SU-DHL-6 (cell line): Measurements from ENCODE around the gene FAM170B.

Experiments
- H2AFZ ChIP-seq: fragments of 200-600 bp; sonication (generic); 2 replicates; pipeline ENCODE4 v1.6.1; 2014; ENCODE audit warnings: low read depth, mild to moderate bottlenecking, moderate library complexity, mixed read lengths, antibody characterized with exemption, low read length; ENCODE audit not compliant: severe bottlenecking
- H3F3A ChIP-seq: fragments of 200-600 bp; shearing (Covaris generic); 2 replicates; pipeline ENCODE4 v1.6.0; 2016; ENCODE audit warnings: antibody characterized with exemption, mild to moderate bottlenecking; ENCODE audit not compliant: insufficient read depth
- H3K27ac ChIP-seq: fragments of 200-600 bp; sonication (generic); 2 replicates; pipeline ENCODE4 v1.5.1; 2016; ENCODE audit warnings: low read depth, mild to moderate bottlenecking, low read length, moderate library complexity, mixed read lengths
- H3K27me3 ChIP-seq: fragments of 200-600 bp; sonication (generic), shearing (Covaris generic); 2 replicates; pipeline ENCODE4 v1.6.0; 2014; ENCODE audit warnings: mild to moderate bottlenecking, low read length
- H3K36me3 ChIP-seq: fragments of 200-600 bp; sonication (generic); 2 replicates; pipeline ENCODE4 v1.6.1; 2014; ENCODE audit warnings: mild to moderate bottlenecking, low read length, mixed read lengths
- H3K4me2 ChIP-seq: fragments of 300-600, 200-600 bp; shearing (Covaris generic), sonication (generic); 2 replicates; pipeline ENCODE4 v1.6.0; 2014; ENCODE audit warnings: low read length, low read depth, mild to moderate bottlenecking; ENCODE audit not compliant: poor library complexity, severe bottlenecking
- H3K4me3 ChIP-seq: fragments of 200-600 bp; sonication (generic); 2 replicates; pipeline ENCODE4 v1.5.1; 2014; ENCODE audit warnings: antibody characterized with exemption, low read length, mild to moderate bottlenecking, mixed read lengths; ENCODE audit not compliant: insufficient read depth, poor library complexity, severe bottlenecking
- H3K79me2 ChIP-seq: fragments of 200-600 bp; sonication (generic); 2 replicates; pipeline ENCODE4 v1.6.1; 2014; ENCODE audit warnings: mild to moderate bottlenecking, low read length, moderate library complexity; ENCODE audit not compliant: insufficient read depth
- H3K9ac ChIP-seq: fragments of 200-600 bp; sonication (generic); 2 replicates; pipeline ENCODE4 v1.7.0; 2014; ENCODE audit warnings: mild to moderate bottlenecking, low read length
- H3K9me2 ChIP-seq: fragments of 200-600 bp; sonication (generic); replicated peaks from 2 replicates; pipeline ENCODE4 v1.6.1; 2014; ENCODE audit warnings: low read length; ENCODE audit not compliant: insufficient read depth
- H3K9me3 ChIP-seq: fragments of 200-600 bp; sonication (generic); 2 replicates; pipeline ENCODE4 v1.6.1; 2014; ENCODE audit warnings: low read length, mixed read lengths; ENCODE audit not compliant: insufficient read depth
- H4K20me1 ChIP-seq: fragments of 200-600 bp; sonication (generic); 2 replicates; pipeline ENCODE4 v1.6.1; 2014; ENCODE audit warnings: low read depth, mild to moderate bottlenecking, antibody characterized with exemption, low read length, moderate library complexity, mixed read lengths
- CTCF ChIP-seq: fragments of 200-600 bp; sonication (generic); IDR thresholded peaks from one replicate; pipeline ENCODE4 v1.5.1; 2017; ENCODE audit warnings: antibody characterized with exemption, mild to moderate bottlenecking, low read length, moderate library complexity; ENCODE audit not compliant: insufficient read depth, poor library complexity, severe bottlenecking
- EZH2phosphoT487 ChIP-seq: fragments of 200-600 bp; sonication (generic), shearing (Covaris generic); conservative IDR thresholded peaks from 2 replicates; pipeline ENCODE4 v1.6.1; 2018; ENCODE audit warnings: mild to moderate bottlenecking, antibody characterized with exemption, low read length, moderate library complexity, mixed read lengths

Gene FAM170B

GRCh38 chr10:49138361-49138891 lies 4.6 kb upstream of the FAM170B start:
- no peak overlapping the region for H3K27ac ChIP-seq
- TF ChIP-seq EZH2phosphoT487 = no peak
- no peak for TF ChIP-seq CTCF
- no peaks in the 10 kb centered on the region for H3K9me2 ChIP-seq
- H2AFZ ChIP-seq = no peak overlapping the region
- no peaks in the 10 kb centered on the region for H3F3A ChIP-seq
- H3K9ac ChIP-seq = no peak overlapping the region
- H3K79me2 ChIP-seq = no peaks in the 10 kb centered on the region
- H3K9me3 ChIP-seq = no peaks in the 10 kb centered on the region
- H3K4me2 ChIP-seq = no peak overlapping the region
- H3K4me3 ChIP-seq = no peak overlapping the region
- H4K20me1 ChIP-seq = no peaks in the 10 kb centered on the region
- H3K27me3 ChIP-seq = no peaks in the 10 kb centered on the region
- no peaks in the 10 kb centered on the region for H3K36me3 ChIP-seq

GRCh38 chr10:49136525-49136924 lies 2.7 kb upstream of the FAM170B start:
- H3K4me2 ChIP-seq = no peak overlapping the region
- no peaks in the 10 kb centered on the region for H4K20me1 ChIP-seq
- no peak overlapping the region for H3K27ac ChIP-seq

GRCh38 chr10:49135575-49136313 lies 1.9 kb upstream of the FAM170B start:
- H3K4me2 ChIP-seq = no peak overlapping the region
- H3K9me3 ChIP-seq = no peaks in the 10 kb centered on the region
- H3K9me2 ChIP-seq = no peaks in the 10 kb centered on the region
- no peak overlapping the region for H2AFZ ChIP-seq
- H3K27me3 ChIP-seq = no peaks in the 10 kb centered on the region
- H3K36me3 ChIP-seq = no peaks in the 10 kb centered on the region
- no peak overlapping the region for H3K9ac ChIP-seq
- H3K79me2 ChIP-seq = no peaks in the 10 kb centered on the region
- H4K20me1 ChIP-seq = no peaks in the 10 kb centered on the region
- H3F3A ChIP-seq = no peaks in the 10 kb centered on the region
- no peak overlapping the region for H3K27ac ChIP-seq
- no peak for TF ChIP-seq EZH2phosphoT487
- no peak for TF ChIP-seq CTCF
- H3K4me3 ChIP-seq = no peak overlapping the region

More at GRCh38 chr10:49136525-49136924, 2.7 kb upstream of the FAM170B start:
- Histone ChIP-seq H3K4me3 (no peak overlapping the region), H3K36me3 (no peaks in the 10 kb centered on the region), H3K27me3 (no peaks in the 10 kb centered on the region), H3K9me2 (no peaks in the 10 kb centered on the region), H3K9me3 (no peaks in the 10 kb centered on the region), H3F3A (no peaks in the 10 kb centered on the region), H3K9ac (no peak overlapping the region), H2AFZ (no peak overlapping the region), H3K79me2 (no peaks in the 10 kb centered on the region)
- TF ChIP-seq CTCF = no peak
- no peak for TF ChIP-seq EZH2phosphoT487
